ENCODE data around the gene ABCB1. TPM values are rescaled to one million over a fixed set of nuclear protein-coding genes. Genes with fewer than 3 reads are reported as not detected.

ABCB1 gene
- total RNA-seq, 1 donor = not detected

DNA sequence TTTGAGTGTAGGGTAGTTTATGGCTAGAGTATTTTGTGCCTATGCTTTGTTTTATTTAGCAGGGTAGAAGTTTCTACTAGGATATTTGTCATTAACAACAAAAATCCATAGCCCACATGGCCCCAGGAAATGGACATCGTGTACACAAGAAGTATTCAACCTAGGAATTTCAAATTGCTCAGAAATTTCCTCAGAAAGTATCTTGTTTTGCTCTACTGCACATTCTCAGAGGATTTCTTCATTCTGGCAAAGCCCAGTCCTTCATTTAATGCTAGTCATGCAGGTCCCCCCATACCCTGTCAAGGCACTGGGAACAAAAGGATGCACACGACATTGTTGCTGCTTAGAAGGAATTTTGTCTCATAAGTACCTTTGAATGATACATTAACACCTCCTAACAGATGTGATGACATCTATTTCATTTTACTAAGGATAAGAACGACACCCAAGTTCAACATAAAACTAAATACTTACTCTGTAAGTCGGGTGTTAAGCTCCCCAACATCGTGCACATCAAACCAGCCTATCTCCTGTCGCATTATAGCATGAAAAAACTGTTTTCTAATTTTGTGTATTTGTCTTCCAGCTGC, 34.3 kb downstream of the ABCB1 start:
- DNase-seq (ENCODE audit: insufficient read length, low spot score, missing footprints) = no peak
- no peaks in the 10 kb centered on the region for H3K4me1 ChIP-seq (ENCODE audit: insufficient read depth, low read length)
- H3K9me3 ChIP-seq (ENCODE audit: low read depth, low read length) = no peaks in the 10 kb centered on the region
- no peak overlapping the region for H3K27ac ChIP-seq (ENCODE audit: low read depth, low read length)
- no peaks in the 10 kb centered on the region for H3K27me3 ChIP-seq (ENCODE audit: insufficient read depth, low read length)
- TF ChIP-seq, protein P1, sequence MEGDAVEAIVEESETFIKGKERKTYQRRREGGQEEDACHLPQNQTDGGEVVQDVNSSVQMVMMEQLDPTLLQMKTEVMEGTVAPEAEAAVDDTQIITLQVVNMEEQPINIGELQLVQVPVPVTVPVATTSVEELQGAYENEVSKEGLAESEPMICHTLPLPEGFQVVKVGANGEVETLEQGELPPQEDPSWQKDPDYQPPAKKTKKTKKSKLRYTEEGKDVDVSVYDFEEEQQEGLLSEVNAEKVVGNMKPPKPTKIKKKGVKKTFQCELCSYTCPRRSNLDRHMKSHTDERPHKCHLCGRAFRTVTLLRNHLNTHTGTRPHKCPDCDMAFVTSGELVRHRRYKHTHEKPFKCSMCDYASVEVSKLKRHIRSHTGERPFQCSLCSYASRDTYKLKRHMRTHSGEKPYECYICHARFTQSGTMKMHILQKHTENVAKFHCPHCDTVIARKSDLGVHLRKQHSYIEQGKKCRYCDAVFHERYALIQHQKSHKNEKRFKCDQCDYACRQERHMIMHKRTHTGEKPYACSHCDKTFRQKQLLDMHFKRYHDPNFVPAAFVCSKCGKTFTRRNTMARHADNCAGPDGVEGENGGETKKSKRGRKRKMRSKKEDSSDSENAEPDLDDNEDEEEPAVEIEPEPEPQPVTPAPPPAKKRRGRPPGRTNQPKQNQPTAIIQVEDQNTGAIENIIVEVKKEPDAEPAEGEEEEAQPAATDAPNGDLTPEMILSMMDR (IDR thresholded peaks at IDR 0.05; ENCODE audit: extremely low read depth, low read depth, low read length) = no peak
- H3K79me2 ChIP-seq (ENCODE audit: insufficient read depth, low read length) = no peaks in the 10 kb centered on the region
- no peak overlapping the region for H3K4me3 ChIP-seq (ENCODE audit: insufficient read depth, low read length)
- no peaks in the 10 kb centered on the region for H3K36me3 ChIP-seq (ENCODE audit: insufficient read depth, low read length)
- H3K4me2 ChIP-seq (ENCODE audit: insufficient read depth, low read length) = no peak overlapping the region
- H2AFZ ChIP-seq (ENCODE audit: low read length) = no peak overlapping the region
- no peaks in the 10 kb centered on the region for H4K20me1 ChIP-seq (ENCODE audit: insufficient read depth, low read length)

DNA sequence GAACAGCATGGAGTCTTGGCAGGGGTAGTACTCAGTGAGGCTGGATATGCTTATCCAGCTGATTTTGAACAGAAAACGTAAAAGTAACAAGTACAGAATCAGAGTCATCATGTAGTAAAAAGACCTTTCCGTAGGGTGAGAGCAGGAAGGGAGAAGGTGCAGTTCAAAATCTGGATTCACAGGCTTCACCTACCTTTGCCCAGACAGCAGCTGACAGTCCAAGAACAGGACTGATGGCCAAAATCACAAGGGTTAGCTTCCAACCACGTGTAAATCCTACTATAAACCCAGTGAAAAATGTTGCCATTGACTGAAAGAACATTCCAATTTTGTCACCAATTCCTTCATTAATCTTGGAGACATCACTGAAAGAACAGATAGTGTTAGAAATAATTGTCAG, 34.8 kb downstream of the ABCB1 start:
- no peak overlapping the region for H3K4me2 ChIP-seq (ENCODE audit: insufficient read depth, low read length)
- no peaks in the 10 kb centered on the region for H3K4me1 ChIP-seq (ENCODE audit: insufficient read depth, low read length)
- no peaks in the 10 kb centered on the region for H3K36me3 ChIP-seq (ENCODE audit: insufficient read depth, low read length)
- peak; percentile 22 for DNase-seq (ENCODE audit: insufficient read length, low spot score, missing footprints)
- no peak overlapping the region for H3K4me3 ChIP-seq (ENCODE audit: insufficient read depth, low read length)
- no peaks in the 10 kb centered on the region for H3K9me3 ChIP-seq (ENCODE audit: low read depth, low read length)
- no peaks in the 10 kb centered on the region for H3K27me3 ChIP-seq (ENCODE audit: insufficient read depth, low read length)
- H2AFZ ChIP-seq (ENCODE audit: low read length) = no peak overlapping the region
- H4K20me1 ChIP-seq (ENCODE audit: insufficient read depth, low read length) = no peaks in the 10 kb centered on the region
- TF ChIP-seq, protein P1 (IDR thresholded peaks at IDR 0.05; ENCODE audit: extremely low read depth, low read depth, low read length) = no peak
- no peak overlapping the region for H3K27ac ChIP-seq (ENCODE audit: low read depth, low read length)
- no peaks in the 10 kb centered on the region for H3K79me2 ChIP-seq (ENCODE audit: insufficient read depth, low read length)

DNA sequence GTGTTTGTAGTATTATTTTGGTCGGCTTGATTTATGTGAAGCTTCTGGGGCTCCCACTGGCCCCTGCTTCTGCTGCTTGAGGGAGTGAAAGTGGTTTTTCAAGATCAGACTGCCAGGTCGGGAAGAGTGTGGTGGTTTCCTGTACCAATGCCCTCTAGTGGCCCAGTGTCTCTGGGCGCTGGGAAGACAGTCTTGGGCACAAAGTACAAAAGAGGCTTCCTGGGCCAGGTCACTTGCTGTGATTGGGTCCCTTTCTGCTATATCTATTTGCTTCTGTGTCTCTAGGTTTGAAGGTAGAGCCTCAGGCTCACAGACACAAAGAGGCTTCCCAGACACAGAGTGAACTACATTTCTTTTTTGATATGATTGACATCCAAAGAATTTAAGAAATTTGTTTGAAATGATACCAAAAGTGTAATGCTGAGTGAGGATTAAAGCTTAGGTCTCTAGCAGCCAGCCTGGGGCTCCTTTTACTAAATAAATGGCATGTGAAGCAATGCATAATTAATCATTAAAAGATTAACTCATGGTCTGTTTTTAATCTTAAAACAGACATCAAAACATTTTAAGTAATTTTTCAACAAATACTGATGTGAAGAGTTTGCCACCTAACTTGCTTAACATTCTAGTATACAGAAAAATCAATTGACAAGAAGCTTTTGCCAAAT, 36.3 kb downstream of the ABCB1 start:
- Histone ChIP-seq H4K20me1 (ENCODE audit: insufficient read depth, low read length) (no peaks in the 10 kb centered on the region), H3K27me3 (ENCODE audit: insufficient read depth, low read length) (no peaks in the 10 kb centered on the region), H2AFZ (ENCODE audit: low read length) (no peak overlapping the region), H3K4me3 (ENCODE audit: insufficient read depth, low read length) (no peak overlapping the region), H3K9me3 (ENCODE audit: low read depth, low read length) (no peaks in the 10 kb centered on the region), H3K79me2 (ENCODE audit: insufficient read depth, low read length) (no peaks in the 10 kb centered on the region), H3K36me3 (ENCODE audit: insufficient read depth, low read length) (no peaks in the 10 kb centered on the region), H3K4me2 (ENCODE audit: insufficient read depth, low read length) (no peak overlapping the region), H3K27ac (ENCODE audit: low read depth, low read length) (no peak overlapping the region), H3K4me1 (ENCODE audit: insufficient read depth, low read length) (no peaks in the 10 kb centered on the region)
- no peak for DNase-seq (ENCODE audit: insufficient read length, low spot score, missing footprints)
- TF ChIP-seq, protein P1 (IDR thresholded peaks at IDR 0.05; ENCODE audit: extremely low read depth, low read depth, low read length) = peak; percentile 36

DNA sequence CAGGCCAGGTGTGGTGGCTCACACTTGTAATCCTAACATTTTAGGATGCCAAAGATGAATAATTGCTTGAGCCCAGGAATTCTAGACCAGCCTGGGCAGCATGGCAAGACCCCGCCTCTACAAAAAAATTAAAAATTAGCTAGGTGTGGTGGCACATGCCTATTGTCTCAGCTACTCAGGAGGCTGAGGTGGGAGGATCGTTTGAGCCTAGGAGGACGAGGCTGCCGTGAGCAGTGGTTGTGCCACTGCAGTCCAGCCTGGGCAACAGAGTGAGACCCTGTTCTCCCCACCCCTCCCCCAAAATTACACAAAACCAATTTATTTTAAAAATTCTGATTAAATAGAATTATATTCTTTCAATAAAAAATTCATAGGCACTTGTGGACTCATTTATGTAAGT, 39.0 kb downstream of the ABCB1 start:
- no peak overlapping the region for H3K4me2 ChIP-seq (ENCODE audit: insufficient read depth, low read length)
- H3K9me3 ChIP-seq (ENCODE audit: low read depth, low read length) = no peaks in the 10 kb centered on the region
- TF ChIP-seq, protein P1 (IDR thresholded peaks at IDR 0.05; ENCODE audit: extremely low read depth, low read depth, low read length) = no peak
- no peak overlapping the region for H2AFZ ChIP-seq (ENCODE audit: low read length)
- no peaks in the 10 kb centered on the region for H3K27me3 ChIP-seq (ENCODE audit: insufficient read depth, low read length)
- H3K4me3 ChIP-seq (ENCODE audit: insufficient read depth, low read length) = no peak overlapping the region
- no peaks in the 10 kb centered on the region for H4K20me1 ChIP-seq (ENCODE audit: insufficient read depth, low read length)
- no peak for DNase-seq (ENCODE audit: insufficient read length, low spot score, missing footprints)
- H3K27ac ChIP-seq (ENCODE audit: low read depth, low read length) = no peak overlapping the region
- H3K79me2 ChIP-seq (ENCODE audit: insufficient read depth, low read length) = no peaks in the 10 kb centered on the region
- no peaks in the 10 kb centered on the region for H3K36me3 ChIP-seq (ENCODE audit: insufficient read depth, low read length)
- no peaks in the 10 kb centered on the region for H3K4me1 ChIP-seq (ENCODE audit: insufficient read depth, low read length)

All from osteoblast (primary cell).